ENCODE measurements around the gene SUDS3.

Gene SUDS3

DNA sequence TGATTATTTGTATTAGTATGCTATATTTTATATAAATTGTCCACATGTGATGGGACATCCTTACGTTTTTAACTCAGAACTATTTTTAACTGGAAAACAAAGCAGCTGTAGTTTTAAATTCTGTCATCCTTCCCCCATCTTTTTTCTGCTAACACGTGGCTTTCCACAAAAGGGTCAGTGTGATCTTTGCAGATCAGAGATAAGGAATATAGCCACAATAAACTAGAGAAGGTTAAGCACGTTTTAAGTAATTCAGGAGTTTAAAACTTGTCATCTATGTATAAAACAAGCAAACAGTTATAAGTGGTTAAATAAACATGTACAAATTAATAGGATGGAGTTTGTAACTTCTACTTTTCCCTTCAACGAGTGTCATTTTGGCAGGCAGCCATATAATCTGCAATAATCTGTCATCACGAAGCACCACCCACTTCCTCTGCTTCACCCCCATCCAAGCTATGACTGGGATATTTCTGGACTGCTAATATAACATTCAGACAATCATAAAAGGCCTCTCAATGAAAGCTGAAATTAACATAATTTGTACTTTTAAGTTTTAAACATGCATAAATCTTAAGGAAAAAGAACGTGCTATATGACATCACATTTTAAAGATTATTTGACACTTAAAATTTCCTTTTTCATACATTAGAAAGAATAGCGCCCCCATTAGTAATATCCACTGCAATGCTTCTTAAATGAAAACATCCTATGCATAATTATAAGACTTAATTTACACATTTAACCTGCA lies 18.9 kb upstream of the SUDS3 start:
- peak; percentile 67 for DNase-seq

DNA sequence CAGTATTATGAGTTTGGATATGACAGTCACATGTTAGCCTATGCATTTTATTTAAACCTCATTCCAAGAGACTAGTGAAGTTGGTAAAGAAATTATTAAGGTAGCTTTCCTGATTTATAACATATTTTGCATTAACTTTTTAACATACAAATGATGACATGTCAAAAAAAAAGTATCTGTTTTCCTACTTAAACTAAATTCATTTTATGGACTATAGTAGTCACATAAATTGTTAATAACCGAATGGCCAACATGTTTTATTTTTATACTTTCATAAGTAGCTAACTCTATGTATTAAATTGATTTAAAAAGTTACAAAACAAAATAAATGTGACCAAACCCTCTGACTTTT lies 18.4 kb upstream of the SUDS3 start:
- DNase-seq = no peak

- DNase-seq = no peak
Observed at GRCh38 chr12:118358612-118359540, 17.5 kb upstream of the SUDS3 start.

- DNase-seq = peak; percentile 35
Observed at GRCh38 chr12:118359541-118359915, 16.8 kb upstream of the SUDS3 start.

DNA sequence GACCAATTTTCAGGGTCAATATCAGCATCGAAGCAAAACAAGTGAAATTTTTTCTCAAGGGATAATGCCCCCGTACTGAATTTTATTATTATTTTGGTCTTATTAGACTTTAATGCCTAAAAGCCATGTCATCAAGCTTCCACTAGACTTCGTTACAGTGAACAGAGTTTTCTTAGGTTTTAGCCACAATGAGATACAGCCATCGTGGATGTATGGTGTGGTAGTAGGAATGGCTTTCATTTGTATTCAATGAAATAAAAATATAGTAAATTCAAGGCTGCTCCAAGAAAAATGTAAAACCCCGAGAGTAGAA lies 15.3 kb upstream of the SUDS3 start:
- no peak for DNase-seq

DNA sequence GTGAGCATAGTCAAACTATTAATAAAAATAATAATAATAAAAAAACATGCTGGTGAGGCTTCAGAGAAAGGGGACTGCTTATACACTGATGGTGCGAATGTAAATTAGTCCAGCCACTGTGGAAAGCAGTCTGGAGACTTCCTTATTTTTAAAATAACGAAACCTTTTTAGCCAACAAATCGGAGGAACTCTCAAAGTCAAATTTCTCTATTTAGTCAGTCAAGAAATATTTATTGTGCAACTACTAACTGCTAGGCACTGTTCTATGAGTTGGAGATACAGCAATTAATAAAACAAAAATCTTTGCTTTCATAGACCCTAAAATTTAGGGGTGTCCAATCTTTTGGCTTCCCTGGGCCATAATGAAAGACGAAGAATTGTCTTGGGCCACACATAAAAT lies 14.5 kb upstream of the SUDS3 start:
- no peak for DNase-seq

GRCh38 chr12:118368821-118369220 lies 7.5 kb upstream of the SUDS3 start:
- DNase-seq = no peak

- no peak for DNase-seq
Observed at GRCh38 chr12:118370601-118371000, 5.8 kb upstream of the SUDS3 start.

GRCh38 chr12:118371321-118372282 lies 4.8 kb upstream of the SUDS3 start:
- peak; percentile 23 for DNase-seq

GRCh38 chr12:118372541-118373495 lies 3.5 kb upstream of the SUDS3 start, which contains the start of gene TAOK3:
TSS of gene TAOK3 (minus strand) at chr12:118372907. CDS start at chr12:118255567, 117,340 bp downstream.
- peak; percentile 98 for DNase-seq

DNA sequence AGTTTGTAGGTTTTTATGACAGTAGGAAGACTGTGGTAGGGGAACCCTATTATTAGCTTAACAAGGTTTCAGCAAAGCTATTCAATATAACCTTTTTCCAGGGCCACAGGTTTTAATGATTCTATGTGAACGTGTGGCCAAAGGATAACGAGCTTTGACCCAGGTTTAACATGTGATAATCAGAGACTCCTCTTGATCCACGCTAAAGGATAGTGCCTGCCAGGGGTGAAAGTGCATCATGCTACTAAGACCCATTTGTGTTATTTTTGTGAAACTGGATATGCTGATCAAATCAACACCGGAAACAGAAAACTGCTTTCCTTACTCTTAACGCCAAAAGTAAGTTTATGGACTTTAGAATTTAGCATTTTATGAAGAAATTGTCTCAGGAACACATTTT lies 2.7 kb upstream of the SUDS3 start:
- DNase-seq = no peak

DNA sequence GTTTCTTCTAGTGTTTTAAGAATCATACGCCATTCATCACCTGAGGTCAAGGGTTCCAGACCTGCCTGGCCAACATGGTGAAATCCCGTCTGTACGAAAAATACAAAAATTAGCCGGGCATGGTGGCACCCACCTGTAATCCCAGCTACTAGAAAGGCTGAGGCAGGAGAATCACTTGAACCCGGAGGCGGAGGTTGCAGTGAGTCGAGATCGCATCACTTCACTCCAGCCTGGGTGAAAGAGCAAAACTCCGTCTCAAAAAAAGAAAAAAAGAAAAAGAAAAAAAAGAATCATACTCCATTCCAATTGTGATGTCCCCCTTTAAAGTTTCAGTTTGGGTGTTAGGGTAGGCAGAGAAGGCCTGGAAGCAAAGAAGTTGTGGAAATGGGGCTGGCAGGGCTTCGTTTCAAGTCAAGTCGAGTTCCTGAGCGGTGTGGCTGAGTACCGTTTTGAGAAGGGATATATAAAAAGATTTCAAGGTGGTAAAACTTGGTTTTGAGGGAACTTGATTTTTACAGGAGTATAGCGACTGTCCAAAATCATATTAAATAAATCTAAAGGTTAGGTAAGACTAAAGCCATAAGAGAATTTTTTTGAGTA lies 2.1 kb upstream of the SUDS3 start:
- no peak for DNase-seq

- no peak for DNase-seq
Observed at GRCh38 chr12:118374909-118375308, 1.4 kb upstream of the SUDS3 start.

DNA sequence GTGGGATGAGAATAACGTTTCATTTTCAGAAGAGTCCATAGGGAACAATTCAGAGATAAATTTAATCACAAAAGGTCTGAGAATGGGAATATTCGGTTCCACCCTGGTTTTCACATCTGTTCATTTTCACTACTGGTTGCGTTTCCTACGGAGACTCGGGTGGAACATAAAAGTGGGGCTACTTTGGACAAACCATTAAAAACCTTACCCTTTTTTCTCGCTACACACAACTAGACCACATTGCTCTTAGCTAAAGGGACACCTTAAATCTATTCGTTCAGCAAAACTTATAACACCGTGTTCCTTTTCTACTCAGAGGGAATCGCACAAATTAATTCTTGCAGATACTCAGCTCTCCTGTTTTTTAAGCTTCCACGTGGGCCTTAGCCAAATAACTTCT lies 1.0 kb upstream of the SUDS3 start:
- no peak for DNase-seq

GRCh38 chr12:118377021-118377883 lies 897 bp downstream of the SUDS3 start:
- DNase-seq = peak; percentile 18

- peak; percentile 76 for DNase-seq
Observed at GRCh38 chr12:118377884-118378470, 1.6 kb downstream of the SUDS3 start.

DNA sequence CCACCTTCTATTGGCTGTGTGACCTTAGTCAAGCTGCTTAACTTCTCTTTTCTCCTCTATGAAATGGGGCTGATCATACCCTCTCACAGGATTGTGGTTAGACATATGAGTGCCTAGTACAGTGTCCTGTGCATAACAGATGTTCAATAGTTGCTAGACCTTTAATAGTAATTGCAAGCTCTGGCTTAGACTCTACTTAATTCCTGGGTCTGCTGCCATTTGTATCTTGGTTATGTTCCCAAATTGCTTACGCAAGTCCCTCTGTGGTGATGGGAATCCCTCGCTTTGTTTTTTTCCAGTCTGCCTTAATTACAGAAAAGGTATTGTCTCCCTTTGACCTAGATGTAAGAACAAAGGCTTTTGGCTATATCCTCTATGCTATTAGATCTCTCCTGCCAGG lies 15.1 kb downstream of the SUDS3 start:
- DNase-seq = no peak

GRCh38 chr12:118391836-118392235 lies 15.5 kb downstream of the SUDS3 start:
- no peak for DNase-seq

- no peak for DNase-seq
Observed at GRCh38 chr12:118397708-118398440, 21.5 kb downstream of the SUDS3 start.
